ENCODE measurements around the gene NKD1.

NKD1 gene

DNA sequence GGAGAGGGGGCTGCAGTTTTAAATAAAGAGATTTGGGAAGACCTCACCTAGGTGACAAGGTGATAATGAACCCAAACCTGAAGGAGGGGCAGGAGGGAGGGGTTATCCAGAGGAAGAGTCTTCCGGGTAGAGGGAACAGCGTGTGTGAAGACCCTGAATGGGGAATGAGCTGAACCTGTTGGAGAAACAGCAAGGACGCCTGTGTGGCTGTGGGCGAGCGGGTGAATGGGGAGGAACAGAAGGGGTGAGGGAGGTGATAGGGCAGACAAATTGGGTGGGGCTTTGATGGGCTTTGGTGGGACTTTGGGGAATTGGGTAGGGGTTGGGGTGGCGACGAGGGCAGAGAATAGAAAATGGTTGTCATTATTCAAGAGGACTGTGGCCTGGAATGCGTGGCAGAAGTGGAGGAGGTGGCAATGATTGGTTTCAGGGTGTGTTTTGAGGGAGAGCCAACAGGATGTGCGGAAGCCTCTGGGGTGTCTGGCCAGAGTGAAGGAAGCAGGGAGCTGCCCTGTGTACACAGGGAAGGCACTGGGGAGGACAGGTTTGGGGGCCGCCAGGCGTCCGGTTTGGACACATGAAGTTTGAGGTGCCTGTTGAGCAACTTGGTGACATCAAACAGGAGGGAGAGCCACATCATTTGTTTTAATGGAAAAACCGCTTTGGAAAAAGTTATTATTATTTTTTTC, 48.7 kb downstream of the NKD1 start:
- no peaks in the 10 kb centered on the region for H3K9me3 ChIP-seq (ENCODE audit: insufficient read depth, low read length)
- no peaks in the 10 kb centered on the region for H3K79me2 ChIP-seq (ENCODE audit: low read length)
- no peak for TF ChIP-seq EZH2phosphoT487 (IDR thresholded peaks at IDR 0.05; ENCODE audit: low read depth)
- TF ChIP-seq, protein P1, sequence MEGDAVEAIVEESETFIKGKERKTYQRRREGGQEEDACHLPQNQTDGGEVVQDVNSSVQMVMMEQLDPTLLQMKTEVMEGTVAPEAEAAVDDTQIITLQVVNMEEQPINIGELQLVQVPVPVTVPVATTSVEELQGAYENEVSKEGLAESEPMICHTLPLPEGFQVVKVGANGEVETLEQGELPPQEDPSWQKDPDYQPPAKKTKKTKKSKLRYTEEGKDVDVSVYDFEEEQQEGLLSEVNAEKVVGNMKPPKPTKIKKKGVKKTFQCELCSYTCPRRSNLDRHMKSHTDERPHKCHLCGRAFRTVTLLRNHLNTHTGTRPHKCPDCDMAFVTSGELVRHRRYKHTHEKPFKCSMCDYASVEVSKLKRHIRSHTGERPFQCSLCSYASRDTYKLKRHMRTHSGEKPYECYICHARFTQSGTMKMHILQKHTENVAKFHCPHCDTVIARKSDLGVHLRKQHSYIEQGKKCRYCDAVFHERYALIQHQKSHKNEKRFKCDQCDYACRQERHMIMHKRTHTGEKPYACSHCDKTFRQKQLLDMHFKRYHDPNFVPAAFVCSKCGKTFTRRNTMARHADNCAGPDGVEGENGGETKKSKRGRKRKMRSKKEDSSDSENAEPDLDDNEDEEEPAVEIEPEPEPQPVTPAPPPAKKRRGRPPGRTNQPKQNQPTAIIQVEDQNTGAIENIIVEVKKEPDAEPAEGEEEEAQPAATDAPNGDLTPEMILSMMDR (IDR thresholded peaks at IDR 0.05; ENCODE audit: low read depth, low read length): no peak
- H3K4me1 ChIP-seq (ENCODE audit: low read length): no peaks in the 10 kb centered on the region
- H3K36me3 ChIP-seq (replicated peaks; ENCODE audit: low read depth, low read length): no peaks in the 10 kb centered on the region
- H3K27me3 ChIP-seq (ENCODE audit: low read depth, low read length): no peaks in the 10 kb centered on the region
- H3K27ac ChIP-seq (ENCODE audit: low read length): no peak overlapping the region
- no peak overlapping the region for H3K9ac ChIP-seq (ENCODE audit: low read length)
- H3K4me3 ChIP-seq (ENCODE audit: low read length): no peak overlapping the region
- H4K20me1 ChIP-seq (ENCODE audit: insufficient read depth, low read length): no peaks in the 10 kb centered on the region
- H3K4me2 ChIP-seq (ENCODE audit: low read length): no peak overlapping the region
- no peak overlapping the region for H2AFZ ChIP-seq (ENCODE audit: low read depth, low read length)

DNA sequence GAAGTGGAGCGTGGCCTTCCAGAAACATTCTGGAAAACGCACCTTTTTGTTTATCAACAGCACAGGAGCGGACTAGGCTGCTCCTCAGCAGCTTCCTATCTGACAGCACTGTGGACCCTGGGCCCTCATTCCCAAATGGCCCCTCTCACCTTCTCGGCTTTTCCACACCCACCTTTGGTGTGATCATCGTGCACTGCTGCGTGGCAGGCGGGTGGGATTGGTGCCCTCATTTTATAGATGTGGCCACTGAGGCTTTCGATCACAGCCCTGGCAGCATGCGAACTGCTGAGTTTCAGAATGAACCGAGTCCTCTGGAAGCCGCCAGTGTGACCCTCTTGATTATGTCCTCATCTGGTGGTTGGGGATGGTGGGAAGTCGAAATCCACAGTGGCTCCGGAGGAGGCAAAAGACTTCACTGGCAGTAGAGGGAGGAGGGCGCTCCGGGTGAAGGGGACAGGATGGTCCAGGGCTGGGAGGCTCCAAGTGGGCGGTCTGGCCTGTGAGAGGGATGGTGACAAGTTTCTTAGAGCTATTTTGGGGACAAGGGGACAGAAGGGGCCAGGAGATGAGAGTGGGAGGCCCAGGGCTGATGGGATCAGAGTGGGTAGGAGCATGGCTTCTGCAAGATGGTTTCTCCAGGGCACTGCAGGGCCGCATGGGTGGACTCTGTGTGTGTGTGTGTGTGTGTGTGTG, 49.5 kb downstream of the NKD1 start:
- H3K36me3 ChIP-seq (replicated peaks; ENCODE audit: low read depth, low read length): no peaks in the 10 kb centered on the region
- H3K79me2 ChIP-seq (ENCODE audit: low read length): no peaks in the 10 kb centered on the region
- no peaks in the 10 kb centered on the region for H3K4me1 ChIP-seq (ENCODE audit: low read length)
- no peak for TF ChIP-seq EZH2phosphoT487 (IDR thresholded peaks at IDR 0.05; ENCODE audit: low read depth)
- TF ChIP-seq, protein P1 (IDR thresholded peaks at IDR 0.05; ENCODE audit: low read depth, low read length): no peak
- H2AFZ ChIP-seq (ENCODE audit: low read depth, low read length): no peak overlapping the region
- H3K27me3 ChIP-seq (ENCODE audit: low read depth, low read length): no peaks in the 10 kb centered on the region
- no peak overlapping the region for H3K4me2 ChIP-seq (ENCODE audit: low read length)
- no peaks in the 10 kb centered on the region for H4K20me1 ChIP-seq (ENCODE audit: insufficient read depth, low read length)
- no peaks in the 10 kb centered on the region for H3K9me3 ChIP-seq (ENCODE audit: insufficient read depth, low read length)
- no peak overlapping the region for H3K9ac ChIP-seq (ENCODE audit: low read length)
- H3K4me3 ChIP-seq (ENCODE audit: low read length): no peak overlapping the region
- no peak overlapping the region for H3K27ac ChIP-seq (ENCODE audit: low read length)

DNA sequence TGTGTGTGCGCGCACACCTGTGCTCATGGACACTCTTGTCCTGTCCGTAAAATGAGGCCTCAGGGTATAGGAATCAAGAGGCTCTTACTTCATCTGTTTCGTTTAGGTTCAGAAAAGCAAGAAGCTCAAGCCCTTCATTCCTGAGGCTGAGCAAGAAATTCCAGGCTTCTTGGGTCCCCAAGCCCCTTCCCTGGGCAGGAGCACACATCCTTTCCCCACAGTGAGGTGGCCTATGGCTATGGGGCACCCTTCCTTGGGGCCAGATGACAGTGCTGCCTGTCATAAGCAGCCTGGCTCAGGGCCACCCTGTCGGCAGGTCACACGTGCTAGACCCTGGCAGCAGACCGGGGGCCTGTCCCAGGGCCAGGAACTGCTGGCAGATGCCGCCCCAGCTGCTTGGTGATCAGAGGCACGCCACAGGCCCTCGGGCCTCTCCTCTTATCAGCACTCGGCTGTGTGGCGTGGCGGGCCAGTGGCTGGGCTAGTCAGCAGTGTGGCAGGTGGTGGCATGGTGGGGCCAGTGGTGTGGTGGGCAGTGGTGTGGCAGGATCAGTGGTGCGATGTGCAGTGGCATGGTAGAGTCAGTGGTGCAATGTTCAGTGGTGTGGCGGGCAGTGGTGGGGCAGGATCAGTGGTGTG, 50.2 kb downstream of the NKD1 start:
- Histone ChIP-seq H3K4me2 (ENCODE audit: low read length) (no peak overlapping the region), H2AFZ (ENCODE audit: low read depth, low read length) (no peak overlapping the region), H3K4me1 (ENCODE audit: low read length) (peaks cover under 1% of the 10 kb centered on the region; the same call in 1 of the 2 replicates), H3K27me3 (ENCODE audit: low read depth, low read length) (no peaks in the 10 kb centered on the region), H3K9me3 (ENCODE audit: insufficient read depth, low read length) (no peaks in the 10 kb centered on the region), H3K4me3 (ENCODE audit: low read length) (no peak overlapping the region), H3K79me2 (ENCODE audit: low read length) (no peaks in the 10 kb centered on the region), H3K36me3 (replicated peaks; ENCODE audit: low read depth, low read length) (no peaks in the 10 kb centered on the region), H4K20me1 (ENCODE audit: insufficient read depth, low read length) (no peaks in the 10 kb centered on the region), H3K9ac (ENCODE audit: low read length) (no peak overlapping the region), H3K27ac (ENCODE audit: low read length) (no peak overlapping the region)
- TF ChIP-seq, protein P1 (IDR thresholded peaks at IDR 0.05; ENCODE audit: low read depth, low read length): no peak
- no peak for TF ChIP-seq EZH2phosphoT487 (IDR thresholded peaks at IDR 0.05; ENCODE audit: low read depth)

DNA sequence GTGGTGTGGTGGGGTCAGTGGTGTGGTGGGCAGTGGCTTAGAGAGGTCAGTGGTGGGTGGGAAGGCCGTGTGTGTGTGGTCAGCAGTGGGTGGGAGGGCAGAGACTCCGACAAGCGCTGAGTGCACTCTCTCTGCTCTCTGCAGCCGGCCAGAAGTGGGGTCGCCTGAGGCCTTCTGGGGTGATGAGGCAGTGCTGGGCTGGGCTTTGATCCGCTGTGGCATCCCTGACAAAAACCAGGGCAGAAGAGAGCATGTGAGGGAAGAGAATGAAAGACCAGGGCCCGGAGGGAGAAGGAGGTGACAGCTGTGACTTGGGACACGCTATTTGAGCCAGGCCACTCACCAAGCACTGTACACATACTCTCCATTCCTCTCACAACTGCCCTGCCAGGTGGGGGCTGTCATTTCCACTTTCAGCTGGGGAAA, 50.8 kb downstream of the NKD1 start:
- Histone ChIP-seq H3K27me3 (ENCODE audit: low read depth, low read length) (no peaks in the 10 kb centered on the region), H3K36me3 (replicated peaks; ENCODE audit: low read depth, low read length) (no peaks in the 10 kb centered on the region), H4K20me1 (ENCODE audit: insufficient read depth, low read length) (no peaks in the 10 kb centered on the region), H3K4me3 (ENCODE audit: low read length) (no peak overlapping the region), H3K9ac (ENCODE audit: low read length) (no peak overlapping the region), H3K9me3 (ENCODE audit: insufficient read depth, low read length) (no peaks in the 10 kb centered on the region), H3K4me2 (ENCODE audit: low read length) (no peak overlapping the region), H2AFZ (ENCODE audit: low read depth, low read length) (no peak overlapping the region), H3K79me2 (ENCODE audit: low read length) (no peaks in the 10 kb centered on the region), H3K27ac (ENCODE audit: low read length) (no peak overlapping the region), H3K4me1 (ENCODE audit: low read length) (peaks cover 4% of the 10 kb centered on the region; the same call in 1 of the 2 replicates)
- TF ChIP-seq, protein P1 (IDR thresholded peaks at IDR 0.05; ENCODE audit: low read depth, low read length): no peak
- no peak for TF ChIP-seq EZH2phosphoT487 (IDR thresholded peaks at IDR 0.05; ENCODE audit: low read depth)
